GM13976 (cell line): ENCODE data around the gene TAF3.
A peak's percentile ranks its signal among the peaks of the same experiment; 100 is the strongest.

Experiments used
- DNase-seq: peaks from one replicate; pipeline ENCODE4 v3.0.0; 2012; ENCODE audit warnings: low spot score
- in situ Hi-C: fragments of 300-500 bp; cut with MboI; formaldehyde crosslinking; loops from one replicate; pipeline ENCODE4 v1.12.0; 2022; ENCODE audit warnings: low sequenced_read_pairs, mixed read lengths, inconsistent platforms; ENCODE audit not compliant: unreplicated experiment
- TF ChIP-seq, protein P1 (sequence below): IDR thresholded peaks from 2 replicates; pipeline ENCODE4 v1.5.1; 2012; ENCODE audit warnings: borderline replicate concordance, mild to moderate bottlenecking; ENCODE audit not compliant: insufficient read depth; ENCODE audit errors: extremely low read depth, missing control alignments, control extremely low read depth

The TAF3 gene

DNA sequence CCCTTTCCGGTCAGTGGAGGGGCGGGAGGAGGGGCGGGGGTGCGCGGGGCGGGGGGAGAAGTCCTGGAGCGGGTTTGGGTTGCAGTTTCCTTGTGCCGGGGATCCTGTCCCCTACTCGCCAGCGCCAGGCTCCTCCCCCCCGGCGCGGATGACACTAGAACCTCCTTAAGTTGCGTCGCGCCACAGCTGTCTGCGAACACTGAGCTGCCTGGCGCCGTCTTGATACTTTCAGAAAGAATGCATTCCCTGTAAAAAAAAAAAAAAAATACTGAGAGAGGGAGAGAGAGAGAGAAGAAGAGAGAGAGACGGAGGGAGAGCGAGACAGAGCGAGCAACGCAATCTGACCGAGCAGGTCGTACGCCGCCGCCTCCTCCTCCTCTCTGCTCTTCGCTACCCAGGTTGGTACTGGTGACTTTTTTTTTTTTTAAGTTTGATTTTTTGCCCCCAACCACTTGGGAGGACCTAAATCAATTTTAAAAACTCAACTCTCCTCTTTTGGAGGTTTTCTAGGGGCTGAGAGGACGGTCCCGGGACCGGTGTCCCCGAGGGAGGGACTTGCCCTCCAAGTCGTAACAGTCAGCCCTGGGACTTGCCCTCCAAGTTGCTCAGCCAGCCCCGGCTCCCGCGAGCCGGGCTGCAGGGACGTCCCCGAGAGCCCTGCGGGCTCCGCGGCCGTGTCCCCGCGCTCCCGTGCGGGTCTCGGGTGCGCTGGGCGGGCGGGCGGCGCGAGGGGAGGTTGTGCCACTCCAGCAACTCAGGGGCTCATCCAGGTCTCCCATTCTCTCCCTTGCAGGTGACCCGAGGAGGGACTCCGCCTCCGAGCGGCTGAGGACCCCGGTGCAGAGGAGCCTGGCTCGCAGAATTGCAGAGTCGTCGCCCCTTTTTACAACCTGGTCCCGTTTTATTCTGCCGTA, 236.4 kb downstream of the TAF3 start, which contains the start of gene GATA3:
Gene GATA3 (plus strand): TSS at position 195 of the 914 bp plus-strand sequence. CDS start 968 bp downstream, outside the sequence.
- DNase-seq = peak; percentile 79
- in situ Hi-C loops = loop anchor here (10.0 kb wide), 1 partner anchor 1150 kb away; no protein-coding TSS in a partner anchor
- TF ChIP-seq, protein P1, sequence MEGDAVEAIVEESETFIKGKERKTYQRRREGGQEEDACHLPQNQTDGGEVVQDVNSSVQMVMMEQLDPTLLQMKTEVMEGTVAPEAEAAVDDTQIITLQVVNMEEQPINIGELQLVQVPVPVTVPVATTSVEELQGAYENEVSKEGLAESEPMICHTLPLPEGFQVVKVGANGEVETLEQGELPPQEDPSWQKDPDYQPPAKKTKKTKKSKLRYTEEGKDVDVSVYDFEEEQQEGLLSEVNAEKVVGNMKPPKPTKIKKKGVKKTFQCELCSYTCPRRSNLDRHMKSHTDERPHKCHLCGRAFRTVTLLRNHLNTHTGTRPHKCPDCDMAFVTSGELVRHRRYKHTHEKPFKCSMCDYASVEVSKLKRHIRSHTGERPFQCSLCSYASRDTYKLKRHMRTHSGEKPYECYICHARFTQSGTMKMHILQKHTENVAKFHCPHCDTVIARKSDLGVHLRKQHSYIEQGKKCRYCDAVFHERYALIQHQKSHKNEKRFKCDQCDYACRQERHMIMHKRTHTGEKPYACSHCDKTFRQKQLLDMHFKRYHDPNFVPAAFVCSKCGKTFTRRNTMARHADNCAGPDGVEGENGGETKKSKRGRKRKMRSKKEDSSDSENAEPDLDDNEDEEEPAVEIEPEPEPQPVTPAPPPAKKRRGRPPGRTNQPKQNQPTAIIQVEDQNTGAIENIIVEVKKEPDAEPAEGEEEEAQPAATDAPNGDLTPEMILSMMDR = no peak

DNA sequence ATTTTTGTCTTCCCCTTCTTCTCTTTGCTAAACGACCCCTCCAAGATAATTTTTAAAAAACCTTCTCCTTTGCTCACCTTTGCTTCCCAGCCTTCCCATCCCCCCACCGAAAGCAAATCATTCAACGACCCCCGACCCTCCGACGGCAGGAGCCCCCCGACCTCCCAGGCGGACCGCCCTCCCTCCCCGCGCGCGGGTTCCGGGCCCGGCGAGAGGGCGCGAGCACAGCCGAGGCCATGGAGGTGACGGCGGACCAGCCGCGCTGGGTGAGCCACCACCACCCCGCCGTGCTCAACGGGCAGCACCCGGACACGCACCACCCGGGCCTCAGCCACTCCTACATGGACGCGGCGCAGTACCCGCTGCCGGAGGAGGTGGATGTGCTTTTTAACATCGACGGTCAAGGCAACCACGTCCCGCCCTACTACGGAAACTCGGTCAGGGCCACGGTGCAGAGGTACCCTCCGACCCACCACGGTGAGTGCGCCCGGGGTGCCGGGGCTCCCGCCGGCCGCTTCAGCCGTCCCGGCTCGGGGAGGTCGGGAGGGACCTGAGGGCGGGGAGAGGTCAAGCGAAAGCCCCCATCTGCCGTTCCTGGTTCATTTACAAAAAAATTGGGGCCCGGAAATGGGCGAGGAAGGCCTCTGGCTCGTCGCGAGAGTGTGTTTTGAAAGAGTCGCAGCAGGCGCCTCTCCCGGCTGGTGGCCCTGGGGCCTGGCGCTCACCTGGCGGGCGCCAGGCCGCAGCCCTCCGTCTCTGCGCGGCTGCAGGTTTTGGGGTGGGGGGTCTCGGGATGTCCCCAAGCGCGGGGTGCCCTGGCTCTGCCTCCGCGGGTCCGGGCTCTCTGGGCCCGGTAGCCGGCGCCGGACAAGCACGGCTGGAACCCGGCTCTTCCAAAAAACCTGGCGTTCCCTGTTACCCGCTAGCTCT, 237.4 kb downstream of the TAF3 start:
- no peak for DNase-seq
- in situ Hi-C loops = loop anchor here (10.0 kb wide), 1 partner anchor 1149 kb away; no protein-coding TSS in a partner anchor
- TF ChIP-seq, protein P1 = no peak

DNA sequence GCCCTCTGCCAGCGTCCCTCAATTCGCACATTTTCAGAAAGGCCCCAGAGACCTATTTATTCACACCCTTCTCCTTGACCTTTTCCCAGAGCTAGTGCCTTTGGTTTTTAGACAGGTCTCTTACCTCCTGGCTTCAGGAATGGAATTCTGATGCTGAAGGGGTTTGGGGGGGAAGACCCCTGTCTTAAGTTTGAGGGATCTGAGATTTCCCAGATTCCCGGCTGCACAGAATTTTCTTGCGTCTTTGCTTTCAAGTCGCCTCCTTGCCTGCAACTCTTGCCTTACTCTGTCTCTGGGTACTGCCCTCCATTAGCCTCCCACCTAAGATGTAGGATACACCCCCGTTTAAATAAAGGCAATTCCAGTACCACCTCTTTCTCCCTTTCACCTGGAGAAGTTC, 238.1 kb downstream of the TAF3 start:
- TF ChIP-seq, protein P1 = no peak
- no peak for DNase-seq
- in situ Hi-C loops = loop anchor here (10.0 kb wide), 1 partner anchor 1148 kb away; no protein-coding TSS in a partner anchor

DNA sequence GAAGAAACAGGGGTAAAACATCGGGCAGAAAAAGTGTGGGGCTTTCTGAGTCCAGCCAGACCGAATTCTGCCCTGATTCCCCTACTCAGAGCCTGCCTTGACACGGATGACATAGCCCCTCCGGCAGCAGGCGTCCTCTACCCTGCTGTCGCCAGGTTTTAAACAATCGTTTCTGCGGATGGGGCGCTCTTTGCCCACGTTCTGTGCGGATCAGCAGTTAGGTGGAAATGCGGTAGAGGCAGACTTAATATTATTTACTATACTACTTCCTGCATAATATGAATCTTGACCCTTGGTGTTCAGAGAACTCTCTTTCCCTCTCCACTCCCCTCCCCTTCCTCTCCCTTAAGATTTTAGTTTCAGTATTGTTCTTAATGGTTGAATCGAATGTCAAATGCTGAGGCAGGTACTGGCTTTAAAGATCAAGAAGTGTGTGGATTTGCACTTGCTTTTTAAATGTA, 238.6 kb downstream of the TAF3 start:
- TF ChIP-seq, protein P1 = peak; percentile 10
- in situ Hi-C loops = loop anchor here (10.0 kb wide), 1 partner anchor 1148 kb away; no protein-coding TSS in a partner anchor
- no peak for DNase-seq

DNA sequence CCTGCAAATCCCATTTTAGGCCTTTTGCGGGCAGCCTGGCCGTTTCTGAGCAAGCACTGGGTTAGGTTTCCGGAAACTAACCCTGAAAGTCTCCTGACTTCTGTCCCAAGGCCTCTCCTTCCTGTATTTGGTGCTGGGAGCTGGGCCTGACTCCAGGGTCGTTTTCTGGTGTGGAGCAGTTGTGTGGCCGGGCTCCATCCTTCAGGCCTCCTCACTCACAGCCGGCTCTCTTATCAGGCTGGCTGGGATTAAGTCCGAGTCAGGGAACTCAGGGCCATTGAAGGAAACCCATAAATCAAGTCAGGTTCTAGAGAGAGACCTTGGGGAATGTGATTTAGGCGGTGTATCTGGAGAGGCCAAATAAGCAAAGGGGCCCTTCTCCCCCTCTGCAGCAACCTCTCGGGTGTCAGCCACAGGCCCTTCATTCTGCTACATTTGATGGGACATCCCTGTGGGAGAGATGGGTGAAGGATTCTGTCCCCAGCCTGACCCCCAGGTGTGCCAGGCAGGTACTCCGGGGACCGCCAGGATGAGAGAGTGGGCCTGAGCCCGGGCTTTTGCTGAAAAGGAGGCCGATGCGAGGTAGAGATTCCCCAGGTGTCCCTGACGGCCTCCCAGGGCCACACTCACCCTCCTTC, 239.4 kb downstream of the TAF3 start:
- no peak for DNase-seq
- in situ Hi-C loops = loop anchor here (10.0 kb wide), 1 partner anchor 1147 kb away; no protein-coding TSS in a partner anchor
- TF ChIP-seq, protein P1 = no peak
